HG02938 (cell line): Measurements from ENCODE around the gene FTO.
"Not testable (repeated sequence)": the region's sequence is repeated elsewhere in the genome, so short reads cannot be mapped to it uniquely, and the experiment has no call there.

Experiments used
- ATAC-seq: cut with Tn5 transposase; IDR thresholded peaks from one replicate; pipeline ENCODE4 v1.9.1; 2021; ENCODE audit warnings: mild to moderate bottlenecking, moderate library complexity; ENCODE audit not compliant: unreplicated experiment

The FTO gene

DNA sequence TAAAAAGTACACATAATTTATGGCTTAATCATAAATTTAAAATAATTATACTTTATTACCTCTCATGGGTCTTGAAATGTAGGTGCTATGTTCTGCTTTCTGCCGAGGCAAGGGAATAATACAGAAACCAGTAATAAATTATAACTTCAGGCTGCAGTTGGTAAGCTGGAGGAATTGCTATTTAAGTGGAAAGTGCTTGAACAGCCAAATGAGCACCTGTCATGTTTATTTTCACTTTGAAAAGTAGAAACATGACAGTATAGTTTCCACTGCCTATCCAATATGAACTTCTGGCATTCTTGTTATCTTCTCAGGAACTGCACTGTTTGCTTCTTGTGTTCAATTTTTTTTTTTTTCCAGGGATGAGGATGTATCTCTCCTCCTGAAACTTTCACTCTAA is 146.0 kb downstream of the FTO start:
- no peak for ATAC-seq

DNA sequence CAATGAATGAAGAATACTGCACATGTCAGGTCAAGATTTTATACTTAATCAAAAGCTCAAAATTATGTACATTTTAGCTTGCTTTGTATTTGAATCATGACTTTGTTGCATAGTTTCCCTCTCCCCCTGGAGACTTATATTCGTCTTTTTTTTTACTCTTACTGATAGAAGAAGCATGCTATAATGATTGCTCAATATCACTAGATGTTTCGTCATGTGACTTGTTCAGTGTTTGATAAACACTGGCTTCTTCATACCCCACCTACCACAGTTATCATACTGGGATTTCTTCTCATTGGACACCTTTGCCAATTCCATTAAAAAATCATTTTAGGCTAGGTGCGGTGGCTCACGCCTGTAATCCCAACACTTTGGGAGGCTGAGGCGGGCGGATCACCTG is 148.7 kb downstream of the FTO start:
- ATAC-seq: no peak

DNA sequence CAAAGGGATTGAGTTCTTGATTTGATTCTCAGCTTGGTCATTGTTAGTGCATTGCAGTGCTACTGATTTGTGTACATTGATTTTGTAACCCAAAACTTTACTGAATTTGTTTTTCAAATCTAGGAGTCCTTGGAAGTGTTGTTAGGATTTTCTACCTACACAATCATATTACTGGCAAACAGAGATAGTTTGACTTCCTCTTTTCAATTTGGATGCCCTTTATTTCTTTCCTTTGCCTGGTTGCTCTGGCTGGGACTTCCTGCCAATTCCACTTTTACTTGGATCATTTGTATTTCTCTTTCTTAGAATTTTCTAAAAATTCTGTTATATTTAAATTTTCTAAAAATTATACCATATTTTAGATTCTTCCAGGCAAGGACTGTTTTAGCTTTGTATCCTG is 151.1 kb downstream of the FTO start:
- ATAC-seq: no peak

DNA sequence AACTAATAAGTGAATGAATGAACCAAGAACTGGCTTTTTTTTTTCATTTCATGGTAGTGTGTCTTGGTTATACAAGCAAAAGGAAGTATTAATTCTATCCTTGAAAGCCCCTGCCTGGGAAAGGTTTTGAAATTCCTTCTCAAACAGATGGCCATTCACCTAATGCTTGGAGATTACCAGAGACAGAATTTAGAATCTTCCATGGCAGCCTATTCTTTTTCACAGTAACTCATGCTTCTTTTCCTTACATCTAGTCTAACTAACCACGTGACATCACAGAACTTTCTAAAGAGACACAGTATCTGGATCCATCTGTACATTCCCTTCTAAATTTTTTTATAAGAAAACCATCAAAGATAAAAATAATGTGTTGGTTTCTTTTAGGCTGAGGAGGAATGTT is 151.6 kb downstream of the FTO start:
- ATAC-seq: no peak

DNA sequence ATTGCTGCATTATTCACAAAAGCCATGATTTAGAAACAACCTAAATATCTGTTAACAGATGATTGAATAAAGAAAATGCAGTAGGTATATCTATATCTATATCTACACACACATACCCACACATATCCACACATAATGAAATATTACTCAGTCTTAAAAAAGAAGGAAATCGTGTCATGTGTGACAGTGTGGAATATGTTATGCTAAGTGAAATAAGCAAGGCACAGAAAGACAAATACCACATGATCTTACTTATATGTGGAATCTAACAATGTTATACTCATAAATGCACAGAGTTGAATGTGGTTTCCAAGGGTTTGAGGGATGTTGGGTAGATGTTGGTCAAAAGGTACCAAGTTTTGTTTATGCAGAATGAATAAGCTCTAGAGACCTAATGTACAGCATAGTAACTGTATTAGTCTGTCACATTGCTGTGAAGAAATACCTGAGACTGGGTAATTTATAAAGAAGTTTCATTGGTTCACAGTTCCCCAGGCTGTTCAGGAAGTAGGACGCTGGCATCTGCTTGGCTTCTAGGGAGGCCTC is 156.1 kb downstream of the FTO start:
- ATAC-seq: no peak

DNA sequence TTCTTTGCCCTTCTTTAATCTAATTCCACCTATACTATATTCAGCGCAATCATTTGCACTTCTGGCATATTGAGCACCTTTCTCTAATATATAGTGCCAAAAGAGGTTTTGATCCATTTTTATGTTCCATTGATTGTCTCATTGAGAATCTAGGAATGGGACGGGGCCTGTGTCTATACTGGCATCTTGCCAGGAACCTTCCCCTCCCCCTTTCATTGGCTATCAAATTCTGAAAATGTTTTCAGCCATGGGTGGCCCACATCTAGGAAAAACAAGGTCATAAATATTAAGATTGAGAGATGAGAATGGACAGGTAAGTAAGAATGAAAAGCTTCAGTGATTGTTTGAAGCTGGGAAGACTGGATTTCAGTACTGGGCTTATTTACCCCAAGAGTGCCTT is 159.9 kb downstream of the FTO start:
- no peak for ATAC-seq

DNA sequence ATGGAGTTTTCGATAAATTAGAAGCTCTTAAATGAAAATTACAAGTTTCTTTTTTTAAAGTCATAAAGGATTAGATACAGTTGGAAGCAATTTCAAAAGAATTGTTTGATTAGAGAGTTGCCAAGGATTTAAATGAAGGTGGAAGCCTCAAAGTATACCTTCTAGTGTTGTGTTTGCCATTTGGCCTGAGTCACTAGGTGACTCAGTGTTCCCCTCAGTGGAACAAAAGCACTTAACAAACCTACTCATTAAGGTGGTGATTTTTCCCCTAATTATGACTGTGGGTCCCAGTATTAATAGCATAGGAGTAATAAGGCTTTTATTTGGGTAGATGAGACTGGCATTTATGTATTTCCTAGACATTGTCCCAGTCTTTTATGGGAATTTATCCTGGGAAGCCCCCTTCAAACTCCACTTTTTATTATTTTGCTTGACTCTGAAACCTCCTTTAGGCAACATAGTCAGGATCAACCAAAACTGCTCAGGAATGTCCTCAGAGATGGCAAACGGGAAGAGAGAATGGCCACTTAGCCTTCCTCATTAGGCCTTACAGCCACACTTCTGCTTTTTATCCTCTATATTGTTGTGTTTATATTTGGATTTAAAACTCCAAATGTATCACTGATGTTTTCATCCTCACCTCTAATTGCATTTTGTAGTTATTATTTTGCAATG is 161.0 kb downstream of the FTO start:
- peak; percentile 10 for ATAC-seq

DNA sequence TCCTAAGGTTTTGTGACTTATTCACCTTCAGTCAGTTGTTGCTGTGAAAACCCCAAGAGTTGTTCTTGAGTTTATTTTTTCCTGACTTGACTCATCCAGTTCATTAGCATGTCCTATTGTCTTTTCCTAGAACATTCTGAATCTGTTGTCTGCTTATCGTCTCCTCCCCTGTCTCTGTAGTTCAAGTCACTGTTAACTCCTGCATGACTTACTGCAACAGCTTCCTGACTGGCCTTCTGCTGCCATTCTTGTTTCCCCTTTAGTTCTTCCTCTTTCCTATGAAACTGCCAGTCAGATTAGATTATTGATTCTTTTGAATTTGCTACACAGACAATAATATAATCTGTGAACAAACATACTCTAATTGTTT is 161.5 kb downstream of the FTO start:
- peak; percentile 78 for ATAC-seq

DNA sequence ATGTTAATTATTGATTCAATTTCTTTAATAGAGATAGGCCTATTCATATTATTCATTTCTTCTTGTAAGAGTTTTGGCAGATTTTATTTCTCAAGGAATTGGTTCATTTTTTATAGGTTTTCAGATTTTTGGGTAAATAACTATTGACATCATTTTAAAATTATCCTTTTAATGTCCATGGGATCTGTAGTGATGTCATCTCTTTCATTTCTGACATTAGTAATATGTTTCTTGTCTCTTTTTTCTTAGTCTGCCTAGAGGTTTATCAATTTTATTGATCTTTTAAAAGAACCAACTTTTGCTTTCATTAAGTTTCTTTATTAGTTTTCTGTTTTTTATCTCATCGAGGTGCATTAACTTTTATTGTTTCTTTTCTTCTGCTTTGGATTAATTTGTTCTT is 162.6 kb downstream of the FTO start:
- ATAC-seq: no peak

DNA sequence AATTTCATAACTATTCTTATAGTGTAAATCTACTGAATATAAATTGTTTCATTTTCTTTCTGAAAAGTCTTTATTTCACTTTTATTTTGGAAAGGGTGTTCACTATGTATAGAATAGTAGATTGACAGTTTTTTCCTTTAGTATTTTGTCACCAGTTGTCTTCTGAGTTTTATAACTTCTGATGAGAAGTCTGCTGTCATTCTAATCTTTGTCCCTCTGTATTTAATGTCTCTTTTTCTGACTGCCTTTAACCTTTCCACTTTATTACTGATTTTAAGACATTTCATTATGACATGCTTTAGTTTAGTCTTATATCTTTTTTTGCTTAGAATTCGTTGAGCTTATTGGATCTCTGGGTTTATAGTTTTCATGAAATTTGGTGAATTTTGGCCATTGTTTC is 166.9 kb downstream of the FTO start:
- no peak for ATAC-seq

DNA sequence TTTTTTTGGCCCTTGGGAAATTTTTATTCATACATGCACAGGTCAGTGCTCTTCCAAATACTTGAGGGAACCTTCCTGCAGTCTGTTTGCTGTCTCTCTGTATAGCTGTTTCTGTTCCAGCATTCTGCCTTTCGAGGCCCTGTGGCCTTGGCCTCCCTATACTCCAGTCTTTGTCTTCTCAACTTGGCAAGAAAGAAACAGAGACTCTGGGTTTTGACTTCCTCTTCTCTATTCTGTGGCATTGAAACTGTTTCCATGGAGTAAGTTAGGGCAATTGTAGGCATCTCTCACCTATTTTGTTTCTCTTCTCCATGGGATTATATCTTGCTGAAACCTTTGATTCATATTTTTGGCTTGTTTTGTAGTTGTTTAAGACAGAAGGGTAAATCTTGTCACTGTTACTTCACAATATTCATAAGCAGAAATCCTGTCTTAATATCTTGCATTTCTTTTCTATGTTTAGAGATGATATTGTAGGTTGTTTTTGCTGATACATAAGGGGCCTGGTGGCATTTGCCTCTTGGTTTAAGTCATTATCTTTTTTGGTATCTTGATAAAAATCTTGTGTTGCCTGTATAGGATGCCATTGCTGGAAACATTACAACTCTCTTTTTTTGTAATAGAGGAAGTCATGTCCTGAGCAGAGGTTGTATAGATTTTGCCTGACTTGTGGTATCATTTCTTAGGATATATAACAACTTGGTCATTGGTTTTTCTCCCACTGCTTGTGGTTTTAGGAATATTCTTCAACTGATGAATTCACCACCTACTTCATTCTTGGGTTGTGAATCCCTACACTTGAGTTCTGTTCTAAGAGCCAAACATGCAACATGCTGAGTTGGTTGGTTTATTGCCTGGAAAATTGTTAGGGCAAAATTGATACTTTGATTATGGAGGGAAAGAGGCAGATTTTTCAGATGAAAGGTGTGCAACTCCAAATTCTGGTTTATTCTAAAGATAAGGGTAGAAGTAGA is 168.6 kb downstream of the FTO start:
- ATAC-seq: no peak

DNA sequence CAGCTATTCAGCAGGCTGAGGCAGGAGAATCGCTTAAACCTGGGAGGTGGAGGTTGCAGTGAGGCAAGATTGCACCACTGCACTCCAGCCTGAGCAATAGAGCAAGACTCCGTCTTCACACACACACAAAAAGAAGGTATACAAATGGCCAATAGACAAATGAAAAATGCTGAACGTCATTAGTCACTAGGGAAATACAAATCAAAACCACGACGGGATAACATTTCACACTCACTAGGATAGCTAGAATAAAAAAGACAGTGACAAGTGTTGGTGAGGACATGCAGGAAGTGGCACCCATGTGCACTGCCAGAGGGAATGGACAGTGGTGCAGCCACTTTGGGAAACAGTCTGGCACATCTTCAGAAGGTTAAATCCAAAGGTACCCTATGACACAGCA is 172.9 kb downstream of the FTO start:
- no peak for ATAC-seq

DNA sequence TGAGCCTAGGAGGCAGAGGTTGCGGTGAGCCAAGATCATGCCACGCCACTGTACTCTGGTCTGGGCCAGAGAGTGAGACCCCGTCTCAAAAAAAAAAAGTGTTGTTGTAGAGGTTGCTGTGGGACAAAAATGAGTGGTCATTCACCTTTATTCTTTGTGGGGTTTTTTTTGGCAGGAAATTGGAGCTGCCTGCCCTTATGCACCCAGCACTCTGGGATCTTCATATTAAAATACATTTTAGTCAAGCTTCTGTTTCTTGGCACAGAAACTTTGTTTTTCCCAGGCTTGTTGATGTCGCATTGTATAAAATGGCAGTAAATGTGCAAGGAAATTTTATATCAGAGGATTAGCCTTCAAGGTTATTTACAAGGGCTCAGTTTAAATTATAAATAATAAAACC is 174.3 kb downstream of the FTO start:
- no peak for ATAC-seq

DNA sequence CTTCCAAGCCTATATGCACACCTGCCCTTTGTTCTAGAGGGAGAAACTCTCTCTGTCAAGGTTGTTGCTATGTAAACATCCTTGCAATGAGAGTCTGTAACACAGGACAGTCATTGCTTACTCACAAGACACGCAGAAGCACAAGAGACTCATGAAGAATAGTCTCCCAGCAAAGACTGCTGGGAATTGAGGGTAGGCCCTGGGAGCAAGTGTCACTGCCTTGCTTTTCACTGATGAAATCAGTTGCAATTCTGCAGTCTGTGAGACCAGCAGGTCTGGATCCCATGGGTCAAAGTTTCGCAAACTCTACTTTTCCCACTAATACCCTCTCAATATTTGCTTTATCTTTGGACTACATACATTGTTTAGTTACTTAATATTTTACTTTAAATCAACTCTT is 177.4 kb downstream of the FTO start:
- no peak for ATAC-seq

DNA sequence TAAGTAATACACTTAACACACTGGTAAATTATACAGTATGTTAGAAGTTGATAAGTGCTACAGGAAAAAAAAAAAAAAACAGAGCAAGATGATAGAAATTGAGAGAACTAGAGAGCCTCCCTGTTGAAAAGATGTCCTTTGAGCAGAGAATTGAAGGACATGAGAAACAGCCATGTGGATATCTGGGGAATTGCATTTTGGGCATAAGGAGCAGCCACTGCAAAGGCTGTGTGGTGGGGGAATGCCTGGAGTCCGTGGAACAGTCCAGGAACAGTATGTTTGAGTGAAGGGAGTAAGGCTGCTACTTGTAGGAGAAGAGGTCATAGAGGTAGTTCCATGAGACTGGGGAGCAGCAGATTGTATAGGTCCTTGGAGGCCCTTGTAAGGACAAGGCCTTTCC is 178.4 kb downstream of the FTO start:
- ATAC-seq: no peak

DNA sequence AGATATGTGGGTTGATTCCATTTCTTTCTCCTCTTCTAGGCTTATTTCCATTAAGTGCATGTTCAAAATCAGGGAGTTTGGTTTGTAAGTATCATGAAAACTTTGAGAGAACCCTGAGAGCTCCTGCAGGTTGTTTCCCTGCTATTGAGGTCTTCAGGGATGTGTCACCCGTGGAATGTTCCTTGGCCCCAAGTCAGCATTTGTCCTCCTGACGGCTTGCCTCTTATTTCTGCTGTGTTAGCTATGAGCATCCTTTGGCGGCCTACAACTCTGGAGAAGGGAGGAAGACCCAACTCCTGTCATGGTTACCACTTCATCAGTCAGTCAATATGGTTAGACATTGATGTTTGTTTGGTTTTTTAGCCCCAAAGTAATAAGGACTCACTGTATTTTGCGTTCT is 180.8 kb downstream of the FTO start:
- ATAC-seq: no peak

DNA sequence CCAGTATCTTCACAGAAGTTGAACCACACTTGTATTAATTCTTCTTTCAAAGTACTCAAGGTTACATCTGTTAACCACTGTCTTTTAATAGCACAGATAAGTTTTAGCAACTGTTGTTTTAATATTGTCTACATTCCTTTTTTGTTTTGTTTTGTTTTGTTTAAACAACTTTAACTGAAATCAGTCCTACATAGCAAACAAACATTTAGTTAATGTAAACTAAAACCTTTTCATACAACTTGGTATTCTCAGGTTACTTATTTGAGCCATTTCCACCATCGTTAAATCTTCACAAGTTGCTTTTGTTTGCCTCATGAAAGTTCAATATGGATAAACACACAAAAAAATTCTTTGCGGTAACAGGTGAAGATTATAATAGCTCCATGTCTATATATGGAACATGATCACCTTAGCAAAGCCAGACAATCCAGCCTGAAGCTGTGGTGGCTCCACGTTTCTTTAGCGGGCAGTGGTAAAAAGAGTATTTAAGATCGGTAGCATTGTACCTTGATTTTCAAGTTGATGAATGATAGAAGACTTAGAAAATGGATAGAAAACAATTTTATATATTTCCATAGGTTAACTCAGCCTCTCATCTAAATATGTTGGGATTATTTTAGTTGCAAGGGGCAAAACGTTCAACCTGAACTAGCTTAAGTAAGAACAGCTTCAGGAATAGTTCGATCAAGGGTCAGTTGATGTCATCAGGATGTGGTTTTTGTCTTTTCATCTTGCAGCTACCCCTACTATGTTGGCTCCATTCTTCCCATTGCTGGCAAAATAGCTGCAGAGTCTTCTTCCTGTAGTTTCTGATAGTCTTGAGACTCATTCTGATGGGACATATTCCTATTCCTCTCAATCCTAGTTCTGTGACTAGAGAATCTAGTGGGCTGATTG is 182.8 kb downstream of the FTO start:
- no peak for ATAC-seq

DNA sequence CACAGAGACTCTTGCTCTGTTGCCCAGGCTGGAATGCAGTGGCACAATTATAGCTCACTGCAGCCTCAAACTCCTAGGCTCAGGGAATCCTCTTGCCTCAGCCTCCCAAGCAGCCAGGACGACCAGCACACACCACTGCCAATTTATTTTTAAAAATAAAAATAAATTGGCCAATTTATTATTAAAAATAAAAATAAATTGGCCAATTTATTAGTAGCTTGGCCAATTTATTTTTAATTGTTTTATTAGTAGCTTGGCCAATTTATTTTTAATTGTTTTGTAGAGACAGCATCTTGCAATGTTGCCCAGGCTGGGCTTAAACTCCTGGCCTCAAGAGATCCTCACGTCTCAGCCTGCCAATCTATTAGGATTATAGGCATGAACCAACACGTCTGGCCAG is 184.3 kb downstream of the FTO start:
- ATAC-seq: no peak

DNA sequence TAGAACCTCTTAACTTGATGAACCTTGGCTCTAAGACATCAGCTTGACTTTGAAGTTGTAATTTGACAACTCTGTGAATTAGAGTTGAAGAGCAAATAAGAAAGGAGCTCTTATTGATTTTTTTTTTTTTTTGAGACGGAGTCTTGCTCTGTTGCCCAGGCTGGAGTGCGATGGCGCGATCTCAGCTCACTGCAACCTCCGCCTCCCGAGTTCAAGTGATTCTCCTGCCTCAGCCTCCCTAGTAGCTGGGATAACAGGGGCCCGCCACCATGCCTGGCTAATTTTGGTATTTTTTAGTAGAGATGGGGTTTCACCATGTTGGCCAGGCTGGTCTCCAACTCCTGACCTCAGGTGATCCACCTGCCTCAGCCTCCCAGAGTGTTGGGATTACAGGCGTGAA is 186.9 kb downstream of the FTO start:
- ATAC-seq: not testable (repeated sequence)

DNA sequence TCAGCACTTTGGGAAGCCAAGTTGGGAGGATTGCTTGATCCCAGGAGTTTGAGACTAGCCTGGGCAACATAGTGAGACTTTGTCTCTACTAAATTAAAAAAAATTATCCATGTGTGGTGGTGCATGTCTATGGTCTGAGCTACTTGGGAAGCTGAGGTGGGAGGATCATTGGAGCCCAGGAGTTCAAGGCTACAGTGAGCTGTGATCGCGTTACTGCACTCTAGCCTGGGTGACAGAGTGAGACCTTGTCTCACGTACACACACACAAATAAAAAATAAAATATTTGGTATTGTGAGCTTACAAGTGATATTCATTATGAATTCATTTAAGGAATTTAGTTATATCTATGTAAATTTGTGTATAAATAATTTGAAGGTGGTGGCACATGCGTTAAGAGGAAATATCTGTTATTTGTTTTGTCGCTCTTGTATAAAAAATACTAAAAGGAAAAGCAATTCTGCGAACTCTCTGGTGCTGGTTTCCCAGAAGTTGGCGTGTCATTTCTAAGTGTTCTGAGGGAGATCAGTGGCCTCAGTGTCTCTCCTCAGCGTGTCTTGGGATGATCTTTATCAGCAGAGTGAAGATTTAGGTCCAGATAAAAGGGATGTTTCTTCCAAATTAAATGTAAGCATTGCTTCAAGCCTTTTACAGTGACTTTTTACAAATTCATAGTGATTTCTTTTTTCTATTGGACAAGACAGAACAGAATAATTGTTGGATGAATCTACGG is 187.6 kb downstream of the FTO start:
- no peak for ATAC-seq
